Muscle layer of colon (tissue), 2 donors: Measurements from ENCODE around the gene WARS2.
A peak's percentile ranks its signal among the peaks of the same experiment; 100 is the strongest.
"Not testable (repeated sequence)": the region's sequence is repeated elsewhere in the genome, so short reads cannot be mapped to it uniquely, and the experiment has no call there.

ENCODE experiments used
- H3K27ac ChIP-seq: one replicate; pipeline ENCODE4 v1.7.0; 2013; ENCODE audit warnings: low read depth, mild to moderate bottlenecking, low read length, moderate library complexity
- H3K27me3 ChIP-seq, 2 donors: one replicate each; pipeline ENCODE4 v1.7.0; 2013; ENCODE audit warnings: low read length in 2 of 2, mild to moderate bottlenecking in 2 of 2; ENCODE audit not compliant: insufficient read depth in 2 of 2, control insufficient read depth in 1 of 2
- H3K36me3 ChIP-seq: one replicate; pipeline ENCODE4 v1.7.0; 2013; ENCODE audit warnings: mild to moderate bottlenecking, low read length; ENCODE audit not compliant: insufficient read depth
- H3K4me1 ChIP-seq: one replicate; pipeline ENCODE4 v1.7.0; 2013; ENCODE audit warnings: mild to moderate bottlenecking, low read length; ENCODE audit not compliant: insufficient read depth
- H3K4me3 ChIP-seq, 2 donors: one replicate each; pipeline ENCODE4 v1.7.0; 2013; ENCODE audit warnings: low read length in 2 of 2, low read depth in 1 of 2, mild to moderate bottlenecking in 1 of 2, moderate library complexity in 1 of 2
- H3K9ac ChIP-seq: one replicate; pipeline ENCODE4 v1.7.0; 2013; ENCODE audit warnings: low read length
- H3K9me3 ChIP-seq: one replicate; pipeline ENCODE4 v1.7.0; 2013; ENCODE audit warnings: mild to moderate bottlenecking, low read length
- donor health status: abdominal sarcoma.
- donor health status: Adenocarcinoma of cecum.

WARS2 gene

GRCh38 chr1:119159966-119160365, 19.5 kb upstream of the WARS2 start:
- Histone ChIP-seq H3K4me3 (no peak overlapping the region), H3K4me1 (no peaks in the 10 kb centered on the region), H3K36me3 (peaks cover 23% of the 10 kb centered on the region), H3K9me3 (no peaks in the 10 kb centered on the region), H3K9ac (no peak overlapping the region), H3K27ac (no peak overlapping the region), H3K27me3 (no peaks in the 10 kb centered on the region)

- no peak overlapping the region for H3K9ac ChIP-seq
- H3K9me3 ChIP-seq, result no peaks in the 10 kb centered on the region
- H3K27ac ChIP-seq, result no peak overlapping the region
- H3K4me1 ChIP-seq, result no peaks in the 10 kb centered on the region
- H3K27me3 ChIP-seq, result no peaks in the 10 kb centered on the region
- H3K36me3 ChIP-seq, result peaks cover 23% of the 10 kb centered on the region
- no peak overlapping the region for H3K4me3 ChIP-seq
Measured at GRCh38 chr1:119159111-119159510, 18.7 kb upstream of the WARS2 start.

- H3K9me3 ChIP-seq, H3K27me3 ChIP-seq, H3K4me1 ChIP-seq, H3K4me3 ChIP-seq, H3K9ac ChIP-seq, H3K27ac ChIP-seq: not testable (repeated sequence)
- H3K36me3 ChIP-seq, result peaks cover 15% of the 10 kb centered on the region
Measured at GRCh38 chr1:119156761-119157160, 16.3 kb upstream of the WARS2 start.

- not testable (repeated sequence) for H3K4me3 ChIP-seq, H3K9ac ChIP-seq, H3K4me1 ChIP-seq, H3K27ac ChIP-seq, H3K9me3 ChIP-seq, H3K27me3 ChIP-seq
- peaks cover 15% of the 10 kb centered on the region for H3K36me3 ChIP-seq
Measured at GRCh38 chr1:119155069-119155468, 14.6 kb upstream of the WARS2 start.

- Histone ChIP-seq H3K4me3 (no peak overlapping the region), H3K4me1 (no peaks in the 10 kb centered on the region), H3K36me3 (no peaks in the 10 kb centered on the region), H3K27me3 (no peaks in the 10 kb centered on the region), H3K27ac (no peak overlapping the region), H3K9ac (no peak overlapping the region), H3K9me3 (no peaks in the 10 kb centered on the region)
Measured at GRCh38 chr1:119150150-119150549, 9.7 kb upstream of the WARS2 start.

GRCh38 chr1:119147661-119148090, 7.2 kb upstream of the WARS2 start:
- H3K4me1 ChIP-seq, result no peaks in the 10 kb centered on the region
- no peak overlapping the region for H3K4me3 ChIP-seq
- H3K27ac ChIP-seq, result no peak overlapping the region
- no peaks in the 10 kb centered on the region for H3K36me3 ChIP-seq
- H3K9ac ChIP-seq, result no peak overlapping the region
- no peaks in the 10 kb centered on the region for H3K9me3 ChIP-seq
- no peaks in the 10 kb centered on the region for H3K27me3 ChIP-seq

- peaks cover 9% of the 10 kb centered on the region for H3K4me1 ChIP-seq
- no peaks in the 10 kb centered on the region for H3K27me3 ChIP-seq
- H3K9ac ChIP-seq, result no peak overlapping the region
- H3K9me3 ChIP-seq, result no peaks in the 10 kb centered on the region
- no peaks in the 10 kb centered on the region for H3K36me3 ChIP-seq
- H3K27ac ChIP-seq, result no peak overlapping the region
- no peak overlapping the region for H3K4me3 ChIP-seq
Measured at GRCh38 chr1:119146466-119146865, 6.0 kb upstream of the WARS2 start.

- no peaks in the 10 kb centered on the region for H3K9me3 ChIP-seq
- no peak overlapping the region for H3K27ac ChIP-seq
- no peak overlapping the region for H3K4me3 ChIP-seq
- no peaks in the 10 kb centered on the region for H3K36me3 ChIP-seq
- no peaks in the 10 kb centered on the region for H3K27me3 ChIP-seq
- no peak overlapping the region for H3K9ac ChIP-seq
- peaks cover 15% of the 10 kb centered on the region for H3K4me1 ChIP-seq
Measured at GRCh38 chr1:119144813-119145212, 4.4 kb upstream of the WARS2 start.

GRCh38 chr1:119143706-119144105, 3.3 kb upstream of the WARS2 start:
- Histone ChIP-seq H3K36me3 (no peaks in the 10 kb centered on the region), H3K27me3 (no peaks in the 10 kb centered on the region), H3K9ac (no peak overlapping the region), H3K4me1 (peaks cover 20% of the 10 kb centered on the region), H3K9me3 (no peaks in the 10 kb centered on the region), H3K4me3 (no peak overlapping the region), H3K27ac (no peak overlapping the region)

GRCh38 chr1:119141660-119142059, 1.2 kb upstream of the WARS2 start:
- Histone ChIP-seq H3K9me3 (no peaks in the 10 kb centered on the region), H3K9ac (no peak overlapping the region), H3K4me3 (no peak overlapping the region), H3K27ac (no peak overlapping the region), H3K36me3 (no peaks in the 10 kb centered on the region), H3K27me3 (no peaks in the 10 kb centered on the region), H3K4me1 (peaks cover 20% of the 10 kb centered on the region)

GRCh38 chr1:119141020-119141424, 569 bp upstream of the WARS2 start:
- Histone ChIP-seq H3K27me3 (no peaks in the 10 kb centered on the region), H3K27ac (peak overlapping the region; percentile 94), H3K9me3 (no peaks in the 10 kb centered on the region), H3K9ac (peak overlapping the region; percentile 91), H3K4me1 (peaks cover 20% of the 10 kb centered on the region), H3K36me3 (no peaks in the 10 kb centered on the region), H3K4me3 (peak overlapping the region; percentile 59 to 78)

- H3K4me1 ChIP-seq, result peaks cover 20% of the 10 kb centered on the region
Measured at GRCh38 chr1:119139857-119140176, 636 bp downstream of the WARS2 start.

More at GRCh38 chr1:119139857-119140176, 636 bp downstream of the WARS2 start:
- Histone ChIP-seq H3K4me3 (peak overlapping the region; percentile 59 to 78), H3K9me3 (no peaks in the 10 kb centered on the region), H3K27me3 (no peaks in the 10 kb centered on the region), H3K27ac (peak overlapping the region; percentile 94), H3K36me3 (no peaks in the 10 kb centered on the region), H3K9ac (peak overlapping the region; percentile 91)
